ENCODE data around the gene TRIM24.

Gene TRIM24

GRCh38 chr7:138542183-138542582 is 82.1 kb downstream of the TRIM24 start:
- TF ChIP-seq CTCF (IDR thresholded peaks at IDR 0.05; ENCODE audit: low read length, missing control alignments) = no peak
- DNase-seq (ENCODE audit: low read depth) = no peak

DNA sequence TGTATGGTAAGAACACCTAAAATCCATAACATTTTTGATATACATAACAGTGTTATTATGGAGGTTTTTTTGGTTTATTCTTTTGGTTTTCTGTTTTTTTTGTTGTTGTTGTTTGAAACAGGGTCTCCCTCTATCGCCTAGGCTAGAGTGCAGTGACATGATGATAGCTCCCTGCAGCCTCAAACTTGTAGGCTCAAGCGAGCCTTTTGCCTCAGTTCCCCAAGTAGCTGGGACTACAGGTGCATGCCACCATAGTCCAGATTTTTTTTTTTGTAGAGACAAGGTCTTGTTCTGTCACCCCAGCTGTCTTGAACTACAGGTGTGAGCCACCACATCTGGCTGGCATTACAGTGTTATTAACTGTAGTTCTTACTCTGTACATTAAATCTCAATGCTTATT is 83.7 kb downstream of the TRIM24 start:
- no peak for DNase-seq (ENCODE audit: low read depth)
- TF ChIP-seq CTCF (IDR thresholded peaks at IDR 0.05; ENCODE audit: low read length, missing control alignments) = no peak
- no peak overlapping the region for H3K4me3 ChIP-seq (replicated peaks; ENCODE audit: low read depth, low read length)

More at GRCh38 chr7:138542183-138542582, 82.1 kb downstream of the TRIM24 start:
- no peak overlapping the region for H3K4me3 ChIP-seq (replicated peaks; ENCODE audit: low read depth, low read length)

GRCh38 chr7:138545123-138545522 is 85.1 kb downstream of the TRIM24 start:
- DNase-seq (ENCODE audit: low read depth) = no peak
- no peak for TF ChIP-seq CTCF (IDR thresholded peaks at IDR 0.05; ENCODE audit: low read length, missing control alignments)
- no peak overlapping the region for H3K4me3 ChIP-seq (replicated peaks; ENCODE audit: low read depth, low read length)

- peak; percentile 17 for DNase-seq (ENCODE audit: low read depth)
- no peak for TF ChIP-seq CTCF (IDR thresholded peaks at IDR 0.05; ENCODE audit: low read length, missing control alignments)
- no peak overlapping the region for H3K4me3 ChIP-seq (replicated peaks; ENCODE audit: low read depth, low read length)
Observed at GRCh38 chr7:138546064-138546619, 86.1 kb downstream of the TRIM24 start.

DNA sequence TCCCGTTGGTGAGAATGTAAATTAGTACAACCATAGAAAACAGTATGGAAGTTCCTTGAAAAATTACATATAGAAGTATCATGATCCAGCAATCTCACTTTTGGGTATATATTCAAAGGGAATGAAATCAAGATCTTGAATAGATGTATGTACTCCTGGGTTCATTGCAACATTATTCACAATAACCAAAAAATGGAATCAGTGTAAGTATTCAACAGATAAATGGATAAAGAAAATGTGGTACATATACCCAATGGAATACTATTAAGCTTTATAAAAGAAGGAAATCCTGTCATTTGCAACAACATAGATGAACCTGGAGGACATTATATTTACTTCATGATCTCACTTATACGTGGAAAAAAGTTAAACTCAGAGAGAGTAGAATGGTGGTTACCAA is 86.8 kb downstream of the TRIM24 start:
- TF ChIP-seq CTCF (IDR thresholded peaks at IDR 0.05; ENCODE audit: low read length, missing control alignments) = no peak
- H3K4me3 ChIP-seq (replicated peaks; ENCODE audit: low read depth, low read length) = no peak overlapping the region
- DNase-seq (ENCODE audit: low read depth) = no peak

DNA sequence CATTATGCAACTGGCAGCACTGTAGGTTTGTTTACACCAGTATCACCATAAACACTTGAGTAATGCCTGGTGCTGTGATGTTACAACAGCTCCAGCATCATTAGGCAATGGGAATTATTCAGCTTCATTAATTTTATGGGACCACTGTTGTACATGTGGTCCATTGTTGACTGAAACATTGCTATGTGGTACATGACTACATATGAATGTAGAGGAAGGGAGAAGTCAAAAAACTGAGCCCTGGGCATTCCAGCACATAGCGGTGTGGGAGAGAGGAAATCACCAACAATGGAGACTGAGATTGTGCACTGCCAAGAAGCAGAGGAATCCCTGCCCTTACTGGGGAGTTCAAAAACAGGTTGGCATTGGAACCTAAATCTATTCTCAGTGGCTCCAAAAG is 89.0 kb downstream of the TRIM24 start:
- peak; percentile 47 for DNase-seq (ENCODE audit: low read depth)
- TF ChIP-seq CTCF (IDR thresholded peaks at IDR 0.05; ENCODE audit: low read length, missing control alignments) = no peak
- H3K4me3 ChIP-seq (replicated peaks; ENCODE audit: low read depth, low read length) = no peak overlapping the region

DNA sequence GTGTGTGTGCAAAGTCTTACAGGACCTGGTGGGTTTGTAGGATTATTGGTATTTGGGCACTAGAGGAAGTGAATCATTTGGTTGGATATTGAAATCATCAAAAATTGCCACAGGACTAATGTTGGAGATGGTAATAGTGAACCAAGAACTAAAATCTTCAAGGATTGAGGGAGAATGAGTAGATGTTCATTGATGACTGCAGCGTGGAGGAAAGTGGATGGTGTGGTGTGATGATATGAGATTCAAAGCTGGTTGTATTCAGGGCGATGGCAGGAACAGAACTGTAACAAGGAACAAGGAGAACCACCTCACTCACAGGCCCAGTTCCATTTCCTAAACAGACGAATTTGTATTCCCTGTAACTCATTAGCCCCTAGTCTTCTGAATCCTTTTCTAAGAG is 90.3 kb downstream of the TRIM24 start:
- H3K4me3 ChIP-seq (replicated peaks; ENCODE audit: low read depth, low read length) = no peak overlapping the region
- DNase-seq (ENCODE audit: low read depth) = no peak
- TF ChIP-seq CTCF (IDR thresholded peaks at IDR 0.05; ENCODE audit: low read length, missing control alignments) = no peak
